SKM-1 (cell line): ENCODE results near the gene INPP5A.
"Not testable (repeated sequence)": the region's sequence is repeated elsewhere in the genome, so short reads cannot be mapped to it uniquely, and the experiment has no call there.

ENCODE experiments used
- DNase-seq: peaks from one replicate; lab custom pipeline; 2025; ENCODE audit not compliant: unreplicated experiment; lab: John Stamatoyannopoulos, UW

Gene INPP5A

DNA sequence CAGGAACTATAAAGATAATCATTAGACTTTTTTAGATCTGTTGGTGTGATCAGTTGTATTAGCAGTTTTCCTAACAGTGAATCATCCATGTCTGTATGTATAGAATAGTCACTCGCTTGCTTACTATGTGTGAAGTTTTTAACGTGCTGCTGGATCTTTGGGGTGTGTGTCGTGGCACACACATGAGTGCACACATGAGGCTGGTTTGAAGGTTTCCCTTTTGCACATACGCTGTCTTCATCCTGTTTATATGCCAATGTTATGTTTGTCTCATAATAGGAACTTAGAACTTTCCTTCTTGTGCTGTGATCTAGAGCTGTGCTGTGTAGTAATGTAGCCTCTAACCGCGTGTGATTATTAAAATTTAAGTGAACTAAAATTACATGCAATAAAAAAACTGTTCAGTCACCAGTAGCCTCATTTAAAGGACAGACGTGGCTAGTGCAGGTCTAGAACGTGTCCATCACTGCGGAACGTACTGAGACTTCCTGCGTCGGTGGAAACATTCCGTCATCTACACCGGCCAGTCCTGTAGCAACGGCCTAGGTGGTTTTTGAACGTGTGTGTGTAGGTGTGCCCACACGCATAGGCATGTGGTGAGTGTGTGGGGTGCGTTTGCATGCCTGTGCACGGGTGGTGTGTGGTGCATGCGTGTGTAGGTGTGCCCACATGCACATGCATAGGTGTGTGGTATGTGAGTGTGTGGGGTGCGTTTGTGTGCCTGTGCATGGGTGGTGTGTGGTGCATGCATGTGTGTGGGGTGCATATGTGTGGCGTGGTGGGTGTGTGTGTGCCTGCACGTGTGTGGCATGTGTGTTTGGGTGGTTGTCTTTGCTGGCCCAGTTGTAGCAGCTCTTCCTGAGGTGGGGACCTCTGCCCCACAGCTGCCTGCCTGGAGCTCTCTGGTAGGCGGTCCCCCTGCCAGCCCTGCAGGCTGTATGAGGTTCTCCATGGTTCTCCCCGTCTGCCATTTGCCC, 56.6 kb downstream of the INPP5A start:
- no peak for DNase-seq

- DNase-seq: no peak
Measured at GRCh38 chr10:132595021-132595420, 57.4 kb downstream of the INPP5A start.

DNA sequence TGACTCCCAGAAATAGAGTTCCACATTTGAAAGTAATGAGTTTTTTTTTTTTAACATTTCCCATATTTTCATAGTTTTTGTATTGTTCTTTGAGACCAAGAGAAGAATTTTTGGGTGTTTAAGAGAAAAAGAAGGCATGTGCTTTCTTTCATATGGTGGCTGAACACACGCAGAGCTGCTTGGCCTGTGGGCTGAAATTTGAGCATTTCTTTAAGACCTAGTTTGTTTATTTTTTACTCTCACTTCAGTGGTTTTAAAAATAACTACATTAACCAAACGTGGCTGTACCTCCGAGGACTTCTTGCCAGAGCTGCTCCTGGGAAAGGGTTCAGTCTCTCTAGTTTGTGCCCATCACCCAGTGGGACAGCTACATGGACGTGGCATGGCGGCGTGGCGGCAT, 58.3 kb downstream of the INPP5A start:
- DNase-seq: no peak

DNA sequence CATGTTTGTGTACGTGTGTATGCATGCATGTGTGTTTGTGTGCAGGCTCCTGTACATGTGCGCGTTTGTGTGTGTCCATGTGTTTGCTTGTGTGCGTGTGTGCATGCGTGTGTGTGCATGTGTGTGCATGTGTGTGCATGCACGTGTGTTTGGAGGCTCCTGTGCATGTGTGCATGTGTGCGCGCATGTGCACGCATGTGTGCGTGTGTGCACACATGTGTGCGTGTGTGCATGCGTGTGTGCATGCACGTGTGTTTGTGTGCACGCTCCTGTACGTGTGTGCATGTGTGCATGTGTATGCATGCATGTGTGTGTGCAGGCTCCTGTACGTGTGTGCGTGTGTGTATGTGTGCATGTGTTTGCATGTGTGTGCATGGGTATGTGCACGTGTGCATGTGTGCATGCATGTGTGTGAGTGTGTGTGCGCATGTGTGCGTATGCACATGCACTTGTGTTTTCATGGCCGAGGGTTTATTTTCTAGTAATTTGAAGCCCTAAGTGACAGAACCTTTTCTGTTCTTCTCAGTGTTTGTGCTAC, 59.2 kb downstream of the INPP5A start:
- DNase-seq: no peak

DNA sequence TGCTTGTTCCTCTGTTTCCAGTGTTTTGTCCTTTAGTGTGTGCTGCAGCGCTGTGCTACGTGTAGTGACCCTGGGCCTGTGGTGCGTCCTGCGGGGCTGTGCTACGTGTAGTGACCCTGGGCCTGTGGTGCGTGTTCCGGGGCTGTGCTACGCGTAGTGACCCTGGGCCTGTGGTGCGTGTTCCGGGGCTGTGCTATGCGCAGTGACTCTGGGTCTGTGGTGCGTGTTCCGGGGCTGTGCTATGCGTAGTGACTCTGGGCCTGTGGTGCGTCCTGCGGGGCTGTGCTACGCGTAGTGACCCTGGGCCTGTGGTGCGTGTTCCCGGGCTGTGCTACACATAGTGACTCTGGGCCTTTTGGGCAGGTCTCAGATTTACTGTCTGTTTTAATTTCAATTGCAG, 60.1 kb downstream of the INPP5A start:
- no peak for DNase-seq

- not testable (repeated sequence) for DNase-seq
Measured at GRCh38 chr10:132599023-132599618, 61.5 kb downstream of the INPP5A start.

GRCh38 chr10:132599732-132600131, 62.1 kb downstream of the INPP5A start:
- DNase-seq: no peak

- DNase-seq: no peak
Measured at GRCh38 chr10:132600416-132600815, 62.8 kb downstream of the INPP5A start.

DNA sequence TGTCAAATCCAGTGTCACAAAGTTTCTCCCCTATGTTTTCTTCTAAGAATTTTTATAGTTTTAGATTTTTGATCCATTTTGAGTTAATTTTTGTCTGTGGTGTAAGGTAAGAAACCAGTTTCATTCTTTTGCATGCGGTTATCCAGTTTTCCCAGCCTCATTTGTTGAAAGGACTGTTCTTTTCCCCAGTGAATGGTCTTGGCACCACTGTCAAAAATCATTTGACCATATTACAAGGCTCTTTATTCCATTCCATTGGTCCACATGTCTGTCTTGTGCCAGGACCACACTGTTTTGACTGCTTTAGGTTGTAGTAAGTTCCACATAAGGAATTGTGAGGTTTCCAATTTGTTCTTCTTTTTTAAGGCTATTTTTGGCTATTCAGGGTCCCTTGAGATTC, 64.0 kb downstream of the INPP5A start:
- DNase-seq: no peak

- no peak for DNase-seq
Measured at GRCh38 chr10:132602614-132603013, 65.0 kb downstream of the INPP5A start.

GRCh38 chr10:132603851-132604533, 66.4 kb downstream of the INPP5A start:
- DNase-seq: no peak

DNA sequence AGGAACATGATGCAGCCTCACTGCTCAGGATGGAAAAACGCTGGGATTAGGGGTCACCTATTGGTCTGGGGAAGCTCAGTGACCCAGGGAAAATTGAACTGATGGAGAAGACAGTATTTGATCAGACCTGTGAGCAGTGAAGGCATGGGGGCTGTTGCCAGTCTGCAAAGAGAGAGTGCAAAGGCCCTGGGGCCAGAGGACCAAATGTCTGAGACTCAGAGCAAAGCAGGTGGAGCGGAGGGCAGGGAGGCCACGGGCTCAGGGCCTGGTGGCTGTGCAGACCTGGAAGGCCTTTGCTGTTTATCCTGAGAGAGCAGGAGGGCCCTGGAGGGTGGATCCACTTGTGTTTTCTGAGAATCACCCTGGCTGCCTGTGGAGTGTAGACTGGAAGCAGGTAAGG, 67.1 kb downstream of the INPP5A start:
- no peak for DNase-seq

GRCh38 chr10:132605390-132605789, 67.8 kb downstream of the INPP5A start:
- no peak for DNase-seq

- DNase-seq: no peak
Measured at GRCh38 chr10:132606031-132606491, 68.5 kb downstream of the INPP5A start.

- no peak for DNase-seq
Measured at GRCh38 chr10:132606536-132607316, 69.1 kb downstream of the INPP5A start.

DNA sequence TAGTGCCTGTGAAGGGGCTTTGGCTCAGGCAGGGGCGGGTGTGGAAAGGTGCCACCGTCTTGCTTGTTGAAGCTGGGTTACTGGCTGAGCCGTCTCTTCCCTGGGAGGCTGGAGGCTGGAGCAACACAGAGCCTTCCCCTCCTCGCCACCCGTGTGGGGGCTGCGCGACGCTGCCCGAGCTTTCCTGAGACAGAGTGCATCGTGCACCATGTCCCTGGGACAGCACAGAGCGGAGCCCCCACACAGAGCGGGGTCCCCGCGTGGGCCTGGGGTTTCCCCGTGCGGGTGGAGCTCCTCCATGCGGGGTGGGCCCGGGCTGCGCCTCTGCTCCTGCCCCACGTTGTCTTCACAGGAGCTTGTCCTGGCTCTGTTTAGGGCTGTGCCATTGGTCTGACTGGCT, 69.9 kb downstream of the INPP5A start:
- DNase-seq: no peak

- no peak for DNase-seq
Measured at GRCh38 chr10:132607961-132608495, 70.4 kb downstream of the INPP5A start.

GRCh38 chr10:132608511-132609195, 71.1 kb downstream of the INPP5A start:
- DNase-seq: no peak

- DNase-seq: no peak
Measured at GRCh38 chr10:132609211-132609610, 71.6 kb downstream of the INPP5A start.
